Measurements from ENCODE around the gene TXNRD1. TPM values are rescaled to one million over a fixed set of nuclear protein-coding genes. Genes with fewer than 3 reads are reported as not detected.

The TXNRD1 gene
- total and polyA plus RNA-seq, 2 of the 8 experiments (the other 6 are each of a cell fraction or from before 2014, with no cell fraction given) = 56.8 to 127 TPM

DNA sequence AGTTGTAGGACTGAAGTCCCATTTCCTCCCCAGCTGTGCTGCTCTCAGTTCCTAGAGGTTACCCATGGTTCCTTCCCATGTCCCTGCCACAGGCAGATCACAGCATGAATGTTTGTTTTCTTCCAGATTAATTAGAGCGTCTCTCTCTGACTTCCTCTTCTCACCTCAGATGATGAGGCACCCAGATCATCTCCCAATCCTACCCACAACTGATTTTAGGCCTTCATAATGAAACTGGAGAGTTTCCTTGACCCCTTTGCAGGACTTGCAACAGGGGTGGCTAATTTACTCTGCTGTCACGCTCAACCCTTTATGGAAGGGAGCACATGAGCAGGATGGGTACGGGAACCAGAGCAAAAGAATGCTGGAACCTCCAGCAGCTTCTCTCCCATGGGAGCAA is 32.1 kb upstream of the TXNRD1 start:
- POLR2A ChIA-PET (ENCODE audit: partially characterized antibody) = interaction anchor here (1.2 kb wide), 1 partner anchor 13 kb away, joined by 3 read pairs; no protein-coding TSS in a partner anchor
- FAIRE-seq (no peak), DNase-seq (ENCODE audit: low read depth in 1 of 2, low spot score in 2 of 2) (no peak)
- Histone ChIP-seq H2BK20ac (ENCODE audit: low read length) (no peak overlapping the region), H3K27ac (ENCODE audit: low read depth, low read length) (no peak overlapping the region), H4K91ac (replicated peaks; ENCODE audit: insufficient read length, low read length) (no peak overlapping the region), H3K9ac (replicated peaks in 1 of 4; ENCODE audit: extremely low read depth in 1 of 4, low read depth in 3 of 4, low read length in 3 of 4) (no peak overlapping the region), H2BK12ac (ENCODE audit: low read depth, low read length) (no peak overlapping the region), H2BK5ac (ENCODE audit: low read depth, low read length) (no peak overlapping the region), H3K9me3 (ENCODE audit: insufficient read depth in 2 of 2, low read depth in 1 of 2, low read length in 1 of 2) (no peaks in the 10 kb centered on the region; a peak in 1 of 4 replicates), H2BK15ac (ENCODE audit: low read length) (no peak overlapping the region), H3K79me1 (ENCODE audit: low read depth, low read length) (no peaks in the 10 kb centered on the region), H3K23me2 (ENCODE audit: low read depth, low read length) (no peaks in the 10 kb centered on the region), H4K8ac (ENCODE audit: extremely low read depth, insufficient read depth, low read length) (no peak overlapping the region), H3K36me3 (ENCODE audit: control insufficient read depth in 2 of 4, insufficient read depth in 4 of 4, low read length in 3 of 4) (no peaks in the 10 kb centered on the region), H3K14ac (ENCODE audit: insufficient read length) (no peak overlapping the region), H2AFZ (ENCODE audit: low read length) (peak overlapping the region; percentile 6; the same call in 1 of the 2 replicates), H4K5ac (ENCODE audit: insufficient read length, low read depth, low read length) (no peak overlapping the region), H3K27me3 (replicated peaks in 1 of 4; ENCODE audit: control insufficient read depth in 3 of 4, extremely low read depth in 1 of 4, insufficient read depth in 3 of 4, low read length in 3 of 4) (no peaks in the 10 kb centered on the region; a peak in 1 of 7 replicates), H3K18ac (ENCODE audit: extremely low read depth, low read length) (no peak overlapping the region), H2BK120ac (replicated peaks; ENCODE audit: low read depth, low read length) (no peak overlapping the region), H3K23ac (ENCODE audit: insufficient read length) (no peak overlapping the region), H3K4me1 (replicated peaks in 1 of 4; ENCODE audit: control insufficient read depth in 3 of 4, insufficient read depth in 4 of 4, low read length in 3 of 4) (no peaks in the 10 kb centered on the region), H4K20me1 (replicated peaks in 1 of 2; ENCODE audit: control insufficient read depth in 1 of 2, insufficient read depth in 2 of 2, low read length in 2 of 2) (no peaks in the 10 kb centered on the region), H3K4ac (replicated peaks; ENCODE audit: insufficient read length, low read depth, low read length) (no peak overlapping the region), H3K4me3 (ENCODE audit: extremely low read depth in 1 of 4, insufficient read depth in 2 of 4, low read depth in 3 of 4, low read length in 4 of 4) (no peak overlapping the region), H3K79me2 (ENCODE audit: control insufficient read depth in 1 of 2, insufficient read depth in 2 of 2, low read length in 2 of 2) (no peaks in the 10 kb centered on the region), H2AK5ac (ENCODE audit: low read depth, low read length) (no peak overlapping the region), H3K4me2 (ENCODE audit: insufficient read depth in 1 of 2, low read depth in 2 of 2, low read length in 2 of 2) (no peak overlapping the region), H3K56ac (replicated peaks; ENCODE audit: insufficient read length, low read depth, low read length) (no peak overlapping the region)
- CTCF ChIA-PET (ENCODE audit: partially characterized antibody) = interaction anchor here (0.7 kb wide), 1 partner anchor 44 kb away, joined by 5 read pairs; no protein-coding TSS in a partner anchor
- 71% methylated on average over 3 of the region's 3 CpGs; no CpG with 5 or more reads in 1 of the 2 experiments for WGBS, 2 experiments (ENCODE audit: extremely low coverage in 1 of 2, insufficient coverage in 1 of 2, insufficient read length in 1 of 2, insufficient replicate concordance in 2 of 2, low coverage in 1 of 2, low lambda C conversion rate in 2 of 2, missing lambda C conversion rate in 1 of 2)
- no peak for TF ChIP-seq MAFK (IDR thresholded peaks at IDR 0.05; ENCODE audit: low read depth, low read length)

Data from H1 (cell line).